Skin epidermis (tissue), 12 donors: ENCODE measurements around the gene SSBP3.

Source experiments
- H3K27ac ChIP-seq, 21 experiments: fragments of 200-600 bp; sonication (generic) in 11 of 21; one replicate each; pipeline ENCODE4 v1.5.0; 2020; ENCODE audit warnings: mild to moderate bottlenecking in 3 of 21, inconsistent platforms in 2 of 21, moderate library complexity in 2 of 21
- H3K4me3 ChIP-seq, 7 experiments: fragments of 200-600 bp; sonication (generic) in 2 of 7; one replicate each; pipeline ENCODE4 v1.5.0; 2020; ENCODE audit warnings: inconsistent platforms in 2 of 7, mild to moderate bottlenecking in 2 of 7, moderate library complexity in 1 of 7

Gene SSBP3

DNA sequence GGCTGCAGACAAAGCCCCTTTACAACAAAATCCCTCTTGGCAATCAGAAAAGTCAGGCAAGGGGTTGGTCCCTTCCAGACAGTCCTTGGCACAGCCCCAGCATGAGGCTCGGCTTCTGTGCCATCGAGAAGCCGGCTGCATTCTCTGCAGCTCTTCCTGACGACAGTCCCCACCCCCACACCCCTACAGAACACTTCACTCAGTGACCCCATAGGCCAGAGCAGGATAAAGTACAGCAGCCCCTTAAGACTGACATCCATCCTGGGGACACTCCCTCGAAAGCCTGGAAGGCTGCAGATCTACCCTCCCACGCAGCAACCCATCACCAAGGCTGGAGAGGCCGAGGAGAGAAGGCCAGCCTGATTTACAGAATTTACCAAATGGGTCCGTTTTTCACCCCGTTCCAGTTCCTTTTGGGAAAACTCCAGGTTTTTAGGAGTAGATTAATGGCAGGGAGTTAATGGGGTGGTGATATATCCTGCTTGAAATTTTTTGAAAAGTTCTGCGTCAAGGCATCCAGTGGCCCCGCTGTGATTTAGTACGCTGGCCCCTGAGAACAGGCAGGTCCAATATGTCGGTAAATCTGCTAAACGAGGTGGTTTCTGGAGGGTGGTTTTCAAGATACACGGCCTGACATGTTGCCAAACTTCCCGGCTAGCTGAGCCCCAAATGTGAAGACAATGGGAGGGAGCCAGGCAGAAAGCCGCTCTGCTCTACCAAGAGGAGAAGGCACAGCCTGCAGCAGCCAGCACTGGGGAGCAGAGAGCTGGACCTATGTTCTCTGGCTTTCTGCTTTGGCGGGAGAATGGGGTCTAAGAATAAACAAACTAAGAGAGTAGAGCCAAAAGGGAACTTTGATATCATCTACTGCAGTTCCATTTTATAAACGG is 81.7 kb downstream of the SSBP3 start:
- Histone ChIP-seq H3K4me3 (no peak overlapping the region), H3K27ac (peak overlapping the region in 9 of 21 experiments; percentile 0 to 75 (median 40))

DNA sequence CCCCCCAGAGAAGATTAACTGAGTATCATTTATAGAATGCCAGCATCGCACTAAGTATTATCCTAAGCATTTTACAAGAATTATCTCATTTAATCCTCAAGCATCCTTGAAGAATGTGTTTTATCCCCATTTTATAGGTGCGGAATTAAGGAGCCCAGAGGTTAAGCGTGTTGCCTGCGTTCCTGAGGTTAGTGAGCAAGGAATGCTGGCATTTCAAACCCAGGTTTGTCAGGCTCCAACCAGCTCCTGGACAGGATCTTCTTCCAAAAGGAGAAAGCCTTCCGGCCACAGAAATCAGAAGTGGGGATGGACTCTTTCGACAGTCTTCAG is 82.3 kb downstream of the SSBP3 start:
- Histone ChIP-seq H3K4me3 (no peak overlapping the region), H3K27ac (peak overlapping the region in 11 of 21 experiments; percentile 0 to 75 (median 36))

GRCh38 chr1:54323324-54323739 is 82.9 kb downstream of the SSBP3 start:
- Histone ChIP-seq H3K4me3 (no peak overlapping the region), H3K27ac (peak overlapping the region in 17 of 21 experiments; percentile 0 to 75 (median 40))

- Histone ChIP-seq H3K27ac (no peak overlapping the region), H3K4me3 (no peak overlapping the region)
Observed at GRCh38 chr1:54318246-54318814, 87.9 kb downstream of the SSBP3 start.

DNA sequence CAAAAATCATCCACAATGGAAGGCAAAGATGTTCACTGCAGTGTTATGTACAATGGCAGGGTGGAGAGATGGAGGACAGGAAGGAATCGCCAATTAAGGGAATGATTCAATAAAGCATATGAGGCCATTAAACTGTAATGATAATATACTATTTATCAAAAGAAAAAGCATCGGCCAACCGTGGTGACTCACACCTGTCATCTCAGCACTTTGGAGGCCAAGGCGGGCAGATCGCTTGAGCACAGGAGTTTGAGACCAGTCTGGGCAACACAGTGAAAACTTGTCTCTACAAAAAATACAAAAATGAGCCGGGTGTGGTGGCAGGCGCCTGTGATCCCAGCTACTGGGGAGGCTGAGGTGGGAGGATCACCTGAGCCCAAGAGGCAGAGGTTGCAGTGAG is 89.1 kb downstream of the SSBP3 start:
- H3K4me3 ChIP-seq: no peak overlapping the region
- H3K27ac ChIP-seq: no peak overlapping the region

GRCh38 chr1:54315099-54315498 is 91.1 kb downstream of the SSBP3 start:
- H3K27ac ChIP-seq: peak overlapping the region in 2 of 21 experiments; percentile 12
- H3K4me3 ChIP-seq: no peak overlapping the region

DNA sequence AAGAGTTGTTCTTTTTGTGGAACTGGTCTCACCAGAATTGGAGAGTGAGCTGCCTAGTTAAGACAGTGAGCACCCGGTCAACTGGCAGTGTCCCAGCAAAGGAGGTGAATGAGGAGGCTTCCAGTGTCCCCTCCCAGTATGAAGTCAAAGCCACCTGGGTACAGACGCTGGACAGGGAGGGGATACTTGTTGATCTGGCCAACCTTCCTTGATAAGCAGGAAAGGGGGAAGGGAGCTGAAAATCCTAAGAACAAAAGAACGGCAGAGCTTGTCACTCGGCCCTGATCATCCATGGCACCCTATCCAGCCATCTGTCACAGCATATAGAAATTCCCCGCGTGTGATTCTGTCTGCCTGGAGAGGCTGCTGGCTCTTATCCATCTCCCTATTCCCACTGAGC is 91.5 kb downstream of the SSBP3 start:
- H3K4me3 ChIP-seq: no peak overlapping the region
- peak overlapping the region in 5 of 21 experiments; percentile 12 to 50 (median 42) for H3K27ac ChIP-seq

GRCh38 chr1:54312796-54313316 is 93.3 kb downstream of the SSBP3 start:
- H3K4me3 ChIP-seq: no peak overlapping the region
- H3K27ac ChIP-seq: peak overlapping the region in 8 of 21 experiments; percentile 30 to 70 (median 42)

DNA sequence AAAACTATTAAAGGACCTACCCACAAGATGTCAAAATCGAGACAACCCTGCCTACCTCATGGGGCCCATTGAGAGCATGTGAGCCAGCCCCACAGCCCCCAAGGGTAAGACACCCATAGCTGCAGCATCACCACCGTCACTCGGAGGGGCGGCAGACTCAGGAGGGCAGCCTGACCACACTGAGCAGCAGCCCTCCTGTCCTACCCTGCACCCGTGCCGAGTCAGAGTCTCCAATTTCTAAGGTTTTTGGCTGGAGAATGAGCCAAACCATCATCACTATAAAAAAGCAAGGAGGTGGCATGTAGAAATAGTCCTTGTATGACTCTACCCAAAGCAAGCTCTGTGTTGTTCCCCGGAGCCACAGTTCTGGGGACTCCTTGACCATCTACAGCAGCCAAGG is 94.7 kb downstream of the SSBP3 start:
- Histone ChIP-seq H3K4me3 (no peak overlapping the region), H3K27ac (peak overlapping the region in 4 of 21 experiments; percentile 44 to 73 (median 63))

DNA sequence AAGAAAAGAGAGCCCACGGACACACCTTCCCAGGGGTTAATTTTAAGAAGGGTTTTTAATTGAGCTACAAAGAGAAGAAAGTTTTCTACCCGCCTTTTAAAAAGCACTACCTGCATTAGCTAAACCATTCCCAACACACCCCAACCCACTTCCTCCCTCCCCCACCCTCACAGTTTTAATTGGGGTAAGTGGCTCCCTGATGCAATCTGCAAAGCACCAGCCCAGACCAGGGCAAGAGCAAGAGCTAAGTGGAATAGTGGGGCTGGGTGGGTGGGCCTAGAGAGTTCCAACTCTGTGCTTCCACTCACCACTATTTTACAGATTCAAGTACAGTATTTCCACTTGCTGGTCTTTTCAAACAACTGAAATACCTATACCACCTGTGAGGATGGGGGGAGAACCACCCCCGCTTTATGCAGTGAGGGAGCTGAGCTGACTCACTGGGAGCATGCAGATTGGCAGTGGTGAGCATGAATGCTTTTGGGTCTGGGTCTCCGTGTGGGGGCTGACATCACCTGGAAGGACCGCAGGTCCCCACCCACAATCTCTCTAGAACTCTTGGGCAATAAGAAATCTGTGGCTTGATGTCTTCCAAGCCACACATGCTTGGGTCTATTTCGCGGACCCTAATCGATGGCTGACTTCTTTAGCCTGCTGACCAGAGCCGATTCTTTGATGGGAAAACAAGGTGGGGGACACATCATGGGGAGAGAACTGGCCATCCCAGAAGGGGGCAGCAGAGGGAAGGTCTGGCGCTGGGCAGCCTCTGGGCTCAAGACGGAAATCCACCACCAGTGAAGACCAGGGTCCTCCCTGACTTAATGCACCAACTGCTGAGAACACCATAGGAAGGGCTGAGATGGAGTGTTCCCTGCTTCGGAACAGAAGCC is 95.5 kb downstream of the SSBP3 start:
- Histone ChIP-seq H3K4me3 (no peak overlapping the region), H3K27ac (peak overlapping the region in 3 of 21 experiments; percentile 54 to 73 (median 72))

GRCh38 chr1:54309631-54310366 is 96.4 kb downstream of the SSBP3 start:
- H3K27ac ChIP-seq: peak overlapping the region in 1 of 21 experiments; percentile 72
- no peak overlapping the region for H3K4me3 ChIP-seq

GRCh38 chr1:54307305-54307704 is 98.9 kb downstream of the SSBP3 start:
- Histone ChIP-seq H3K4me3 (no peak overlapping the region), H3K27ac (no peak overlapping the region)

- Histone ChIP-seq H3K27ac (peak overlapping the region in 1 of 21 experiments; percentile 26), H3K4me3 (no peak overlapping the region)
Observed at GRCh38 chr1:54305906-54306514, 100.2 kb downstream of the SSBP3 start.

DNA sequence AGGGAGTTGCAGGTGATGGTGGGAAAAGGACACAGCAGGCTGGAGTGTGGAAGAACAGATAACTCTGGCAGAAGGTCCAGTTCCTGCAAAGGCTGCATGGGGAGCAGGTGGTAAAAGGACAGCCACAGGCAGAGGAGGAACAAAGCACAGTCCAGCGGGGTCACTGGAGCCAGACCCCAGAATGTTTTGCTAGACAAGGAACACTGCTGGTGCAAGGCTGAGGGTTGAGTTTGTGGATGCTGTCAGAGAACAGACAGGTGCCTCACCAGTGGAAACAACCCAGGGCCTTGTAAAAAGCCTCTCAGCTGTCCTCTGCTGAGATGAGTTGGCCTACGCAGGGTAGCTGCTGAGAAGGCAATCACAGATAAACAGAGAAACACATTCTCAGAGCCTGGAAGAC is 101.7 kb downstream of the SSBP3 start:
- no peak overlapping the region for H3K27ac ChIP-seq
- H3K4me3 ChIP-seq: no peak overlapping the region

DNA sequence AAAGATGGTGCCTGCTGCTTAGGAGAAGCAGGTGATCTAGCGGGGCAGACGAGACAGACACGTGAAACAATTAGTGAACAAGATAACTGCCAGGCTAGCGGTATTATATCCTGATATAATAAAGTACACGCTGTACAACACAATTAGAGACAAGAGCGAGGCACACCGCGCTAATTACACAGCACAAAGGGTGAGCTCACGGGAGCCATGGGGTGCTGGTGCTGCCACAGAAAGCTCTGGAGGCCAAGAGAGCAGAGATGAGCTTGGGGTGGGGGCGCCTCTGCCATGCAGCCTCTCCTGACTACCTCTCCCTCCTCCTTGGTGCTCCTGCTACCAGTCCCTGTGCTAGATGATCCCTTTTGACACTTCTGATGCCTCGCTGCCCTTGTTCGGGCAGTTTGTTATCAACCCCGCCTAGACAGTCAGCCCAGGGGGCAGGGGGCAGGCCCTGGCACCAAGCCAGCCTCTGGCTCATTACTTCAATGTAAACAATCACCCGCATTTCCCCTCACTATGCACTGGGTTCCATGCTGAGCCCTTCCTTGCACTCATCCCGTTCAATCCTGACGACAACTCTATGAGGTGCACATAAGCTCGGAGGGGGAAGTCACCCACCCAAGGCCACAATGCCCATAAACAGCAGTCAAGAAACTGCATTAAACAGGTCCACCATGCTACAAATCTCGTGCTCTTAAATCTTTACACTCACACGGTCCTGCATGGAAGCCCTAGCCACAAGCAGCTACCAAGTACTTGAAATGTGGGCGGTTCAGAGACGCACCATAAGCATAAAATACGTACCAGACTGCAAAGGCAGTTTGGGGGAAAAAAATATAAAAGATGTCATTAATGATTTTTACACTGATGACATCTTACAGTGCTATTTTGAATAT is 103.0 kb downstream of the SSBP3 start:
- no peak overlapping the region for H3K4me3 ChIP-seq
- no peak overlapping the region for H3K27ac ChIP-seq

GRCh38 chr1:54302549-54302948 is 103.6 kb downstream of the SSBP3 start:
- Histone ChIP-seq H3K27ac (no peak overlapping the region), H3K4me3 (no peak overlapping the region)

DNA sequence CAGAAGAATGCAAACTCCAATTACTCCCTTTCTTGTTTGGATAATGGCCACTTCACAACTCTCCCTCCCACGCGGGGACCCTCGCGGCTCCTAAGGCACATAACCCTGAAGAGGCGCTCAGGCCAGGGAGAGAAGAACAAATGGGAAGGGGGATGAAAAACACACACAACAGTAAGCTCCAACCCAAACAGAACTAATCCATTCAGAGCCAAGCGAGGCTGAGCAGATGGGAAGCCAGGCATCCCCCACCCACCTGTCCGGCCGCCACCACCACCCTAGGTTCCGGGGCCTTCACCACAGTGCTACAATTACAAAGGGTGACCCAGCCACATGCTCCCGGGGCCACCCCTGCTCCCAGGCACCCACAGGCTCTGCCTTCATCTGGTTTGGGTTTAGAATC is 104.7 kb downstream of the SSBP3 start:
- no peak overlapping the region for H3K27ac ChIP-seq
- H3K4me3 ChIP-seq: no peak overlapping the region

GRCh38 chr1:54300401-54300800 is 105.8 kb downstream of the SSBP3 start:
- H3K27ac ChIP-seq: no peak overlapping the region
- H3K4me3 ChIP-seq: no peak overlapping the region
